H54 (cell line): ENCODE results near the gene RESP18.
"Not testable (repeated sequence)": the region's sequence is repeated elsewhere in the genome, so short reads cannot be mapped to it uniquely, and the experiment has no call there.

ENCODE experiments used
- DNase-seq: peaks from one replicate; pipeline ENCODE4 v3.0.0; 2011; ENCODE audit warnings: low spot score, mixed read lengths; ENCODE audit not compliant: insufficient read length
- FAIRE-seq: peaks from 3 replicates; lab custom pipeline; 2011; peaks lifted over from hg19 to GRCh38; lab: Jason Lieb, UNC
- POLR2A ChIP-seq: IDR thresholded peaks from 2 replicates; pipeline ENCODE4 v1.6.1; 2011; ENCODE audit warnings: low read depth, mild to moderate bottlenecking, low read length

RESP18 gene

GRCh38 chr2:219350215-219350614 is 17.7 kb upstream of the RESP18 start:
- no peak for FAIRE-seq
- TF ChIP-seq POLR2A: no peak
- no peak for DNase-seq

GRCh38 chr2:219344751-219345430 is 12.3 kb upstream of the RESP18 start:
- TF ChIP-seq POLR2A: no peak
- DNase-seq: no peak
- FAIRE-seq: no peak

DNA sequence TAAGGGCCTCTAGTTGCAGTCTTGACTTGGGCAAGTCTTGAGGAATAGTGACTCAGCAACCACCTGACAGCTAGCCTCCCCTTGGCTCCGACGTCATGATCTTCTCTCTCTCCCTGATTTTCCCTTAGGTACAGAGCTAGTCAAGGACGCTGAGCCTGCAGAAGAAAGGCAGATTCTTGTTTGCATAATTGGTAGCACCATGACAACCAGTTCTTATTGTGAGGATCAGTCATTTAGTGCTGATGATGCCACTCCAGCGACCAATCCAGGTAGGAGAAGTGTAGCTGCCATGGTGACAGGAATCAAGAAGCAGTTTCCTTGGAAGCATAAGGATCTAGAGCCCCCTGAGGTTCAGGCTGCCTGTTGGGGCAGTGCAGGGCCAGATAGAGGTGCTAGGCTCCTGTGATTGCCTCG is 2.8 kb upstream of the RESP18 start:
- no peak for DNase-seq
- FAIRE-seq: no peak
- no peak for TF ChIP-seq POLR2A

DNA sequence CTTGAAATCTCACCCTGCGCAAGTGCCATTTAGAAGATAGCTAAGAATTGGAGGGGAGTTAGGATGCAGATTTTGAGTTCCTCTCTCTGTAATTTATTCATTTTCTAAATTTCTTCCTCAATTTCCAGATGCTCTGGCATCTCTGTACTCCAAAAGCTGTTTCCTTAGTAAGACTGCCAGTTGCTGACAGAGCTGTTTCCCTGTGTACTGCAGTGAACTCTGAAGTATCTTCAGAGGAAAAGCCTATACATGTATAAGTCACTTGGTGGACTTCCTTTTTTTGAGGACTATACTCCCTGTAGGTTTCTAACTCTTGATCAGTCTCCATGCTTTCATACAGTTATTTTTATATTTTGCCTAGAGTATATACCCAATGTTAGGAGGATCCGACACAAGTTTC is 1.5 kb upstream of the RESP18 start:
- DNase-seq (no peak), FAIRE-seq (no peak)

DNA sequence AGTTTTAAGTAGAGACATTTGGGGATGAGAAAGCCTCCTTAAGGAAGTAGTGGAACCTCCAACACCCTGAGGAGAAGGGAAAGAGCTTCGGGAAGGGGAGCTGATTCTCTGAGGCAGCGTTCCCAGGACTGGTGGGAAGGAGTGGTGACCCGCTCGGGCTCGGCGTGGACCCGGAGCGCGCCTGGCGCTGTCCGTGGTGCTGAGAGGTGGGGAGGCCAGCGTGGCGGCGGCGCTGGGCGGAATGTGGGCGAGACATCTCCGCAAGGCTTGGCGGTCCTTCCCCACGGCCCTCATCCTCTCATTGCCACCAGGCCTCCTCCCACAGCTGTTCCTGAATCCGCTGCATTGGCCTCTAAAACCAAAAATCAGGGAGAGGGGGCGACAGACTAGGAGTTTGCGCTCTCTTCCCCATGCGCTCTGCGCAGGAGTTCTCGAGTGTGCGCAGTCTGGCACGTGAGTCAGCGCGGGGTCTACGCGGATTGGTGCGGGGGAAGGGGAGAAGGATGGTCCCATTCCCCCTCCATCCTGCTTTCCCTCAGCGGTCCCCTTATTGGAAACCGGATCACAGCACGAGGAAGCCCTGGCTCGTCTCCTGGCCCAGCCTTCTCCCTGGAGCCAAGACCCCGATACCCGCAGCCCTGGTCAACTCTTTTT is 857 bp downstream of the RESP18 start:
- no peak for TF ChIP-seq POLR2A
- FAIRE-seq (no peak), DNase-seq (no peak)

More for the DNA sequence above, 1.5 kb upstream of the RESP18 start:
- no peak for TF ChIP-seq POLR2A

- no peak for TF ChIP-seq POLR2A
- FAIRE-seq: no peak
- no peak for DNase-seq
These were observed 4.8 kb downstream of the RESP18 start for GRCh38 chr2:219327719-219328118.

- TF ChIP-seq POLR2A: no peak
- FAIRE-seq (no peak), DNase-seq (no peak)
These were observed 6.8 kb downstream of the RESP18 start for GRCh38 chr2:219325657-219326315.

- TF ChIP-seq POLR2A: no peak
- FAIRE-seq: no peak
- no peak for DNase-seq
These were observed 7.4 kb downstream of the RESP18 start for GRCh38 chr2:219325136-219325535.

GRCh38 chr2:219323434-219323833 is 9.1 kb downstream of the RESP18 start:
- FAIRE-seq (no peak), DNase-seq (no peak)
- no peak for TF ChIP-seq POLR2A

DNA sequence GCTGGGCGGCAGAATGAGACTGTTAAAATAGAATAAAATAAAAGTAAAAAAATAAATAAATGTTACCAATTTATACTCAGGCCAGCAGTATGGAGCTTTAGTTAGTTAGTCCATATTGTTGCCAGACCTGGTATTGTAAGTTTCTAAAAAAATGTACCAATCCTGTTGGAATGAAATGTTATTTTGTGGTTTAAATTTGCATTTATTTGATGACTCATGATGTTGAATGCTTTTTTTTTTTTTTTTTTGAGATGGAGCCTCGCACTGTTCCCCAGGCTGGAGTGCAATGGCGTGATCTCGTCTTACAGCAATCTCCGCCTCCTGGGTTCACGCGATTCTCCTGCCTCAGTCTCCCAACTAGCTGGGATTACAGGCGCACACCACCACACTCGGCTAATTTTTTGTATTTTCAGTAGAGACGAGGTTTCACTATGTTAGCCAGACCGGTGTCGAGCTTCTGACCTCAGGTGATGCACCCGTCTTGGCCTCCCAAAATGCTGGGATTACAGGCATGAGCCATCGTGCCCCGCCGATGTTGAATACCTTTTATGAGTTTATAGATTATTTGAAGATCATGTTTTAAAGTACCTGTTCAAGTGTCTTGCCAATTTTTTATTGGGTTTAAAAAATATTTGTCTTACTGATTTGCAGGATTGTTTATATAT is 17.6 kb downstream of the RESP18 start:
- FAIRE-seq: no peak
- no peak for TF ChIP-seq POLR2A

DNA sequence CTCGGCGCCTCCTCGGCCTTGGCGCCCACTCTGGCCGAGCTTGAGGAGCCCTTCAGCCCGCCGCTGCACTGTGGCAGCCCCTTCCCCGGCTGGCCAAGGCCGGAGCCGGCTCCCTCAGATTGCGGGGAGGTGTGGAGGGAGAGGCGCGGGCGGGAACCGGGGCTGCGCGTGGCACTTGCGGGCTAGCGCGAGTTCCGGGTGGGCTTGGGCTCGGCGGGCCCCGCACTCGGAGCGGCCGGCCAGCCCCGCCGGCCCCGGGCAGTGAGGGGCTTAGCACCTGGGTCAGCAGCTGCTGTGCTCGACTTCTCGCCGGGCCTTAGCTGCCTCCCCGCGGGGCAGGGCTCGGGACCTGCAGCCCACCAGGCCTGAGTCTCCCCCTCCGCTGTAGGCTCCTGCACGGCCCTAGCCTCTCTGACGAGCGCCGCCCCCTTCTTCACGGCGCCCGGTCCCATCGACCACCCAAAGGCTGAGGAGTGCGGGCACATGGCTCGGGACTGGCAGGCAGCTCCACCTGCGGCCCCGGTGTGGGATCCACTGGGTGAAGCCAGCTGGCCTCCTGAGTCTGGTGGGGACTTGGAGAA is 19.8 kb downstream of the RESP18 start:
- FAIRE-seq, DNase-seq: not testable (repeated sequence)

More for the DNA sequence above, 17.6 kb downstream of the RESP18 start:
- DNase-seq: no peak

DNA sequence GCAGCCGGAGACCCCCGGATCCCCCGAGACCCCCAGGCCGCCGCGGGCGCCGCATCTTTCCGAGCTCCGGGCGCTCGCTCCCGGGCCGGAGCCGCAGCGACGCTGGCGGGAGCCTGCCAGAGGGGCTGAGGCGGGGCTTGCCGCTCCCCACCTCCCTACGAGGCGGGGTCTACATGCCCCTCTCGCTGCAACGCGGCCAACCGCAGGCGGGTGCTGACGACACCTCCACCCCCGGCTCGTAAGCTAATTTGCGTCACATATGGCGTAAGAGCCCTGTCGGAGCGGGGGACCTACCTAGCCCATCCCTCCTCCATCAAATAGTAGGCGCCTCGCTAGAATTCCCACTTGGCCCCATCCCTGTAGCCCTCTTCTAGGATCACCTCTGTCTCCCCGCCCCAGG is 23.3 kb downstream of the RESP18 start, which contains the start of gene PTPRN:
Gene PTPRN, minus strand, starts transcription at position 124 of the 400 bp plus-strand sequence. Its CDS starts 69 bp downstream, at position 55.
- DNase-seq (no peak), FAIRE-seq (no peak)
- TF ChIP-seq POLR2A: no peak
